Activated T-cell treated with anti-CD3 and anti-CD28 coated beads, Interleukin-2, amount 50 U/mL, for 24 hours (primary cell): Measurements from ENCODE around the gene EHD2.
"Not testable (repeated sequence)": the region's sequence is repeated elsewhere in the genome, so short reads cannot be mapped to it uniquely, and the experiment has no call there.

ENCODE experiments used
- DNase-seq: peaks from one replicate; pipeline ENCODE4 v3.0.0-alpha.2; 2020
- H3K27ac Mint-ChIP-seq: 2 replicates; pipeline ENCODE4 v1.8.0; 2020; ENCODE audit warnings: mild to moderate bottlenecking, mixed read lengths
- H3K27me3 Mint-ChIP-seq: 2 replicates; pipeline ENCODE4 v1.8.0; 2020; ENCODE audit warnings: mixed read lengths
- H3K36me3 Mint-ChIP-seq: 2 replicates; pipeline ENCODE4 v1.8.0; 2020; ENCODE audit warnings: low read depth, mixed read lengths
- H3K4me1 Mint-ChIP-seq: 2 replicates; pipeline ENCODE4 v1.8.0; 2020; ENCODE audit warnings: low read depth, mixed read lengths
- H3K4me3 Mint-ChIP-seq: 2 replicates; pipeline ENCODE4 v1.8.0; 2020; ENCODE audit warnings: mild to moderate bottlenecking, moderate library complexity, mixed read lengths
- H3K9me3 Mint-ChIP-seq: 2 replicates; pipeline ENCODE4 v1.8.0; 2020; ENCODE audit warnings: mixed read lengths

Gene EHD2

DNA sequence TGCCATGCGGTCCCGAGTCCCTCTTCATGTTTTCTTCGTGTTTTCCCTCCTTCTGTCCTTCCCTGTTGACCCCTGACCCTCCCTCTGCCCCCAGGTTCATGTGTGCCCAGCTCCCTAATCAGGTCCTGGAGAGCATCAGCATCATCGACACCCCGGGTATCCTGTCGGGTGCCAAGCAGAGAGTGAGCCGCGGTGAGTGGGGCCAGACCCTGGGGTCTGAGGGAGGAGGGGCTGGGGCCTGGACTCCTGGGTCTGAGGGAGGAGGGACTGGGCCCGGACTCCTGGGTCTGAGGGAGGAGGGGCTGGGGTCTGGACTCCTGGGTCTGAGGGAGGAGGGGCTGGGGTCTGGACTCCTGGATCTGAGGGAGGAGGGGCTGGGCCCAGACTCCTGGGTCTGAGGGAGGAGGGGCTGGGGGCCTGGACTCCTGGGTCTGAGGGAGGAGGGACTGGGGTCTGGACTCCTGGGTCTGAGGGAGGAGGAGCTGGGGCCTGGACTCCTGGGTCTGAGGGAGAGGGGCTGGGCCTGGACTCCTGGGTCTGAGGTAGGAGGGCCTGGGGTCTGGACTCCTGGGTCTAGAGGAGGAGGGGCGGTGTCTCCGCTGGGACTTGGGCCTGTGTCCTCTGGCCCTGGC lies 5.3 kb downstream of the EHD2 start:
- not testable (repeated sequence) for H3K4me1 Mint-ChIP-seq, H3K9me3 Mint-ChIP-seq, DNase-seq, H3K4me3 Mint-ChIP-seq, H3K27ac Mint-ChIP-seq, H3K36me3 Mint-ChIP-seq
- H3K27me3 Mint-ChIP-seq, result peaks cover 45% of the 10 kb centered on the region

DNA sequence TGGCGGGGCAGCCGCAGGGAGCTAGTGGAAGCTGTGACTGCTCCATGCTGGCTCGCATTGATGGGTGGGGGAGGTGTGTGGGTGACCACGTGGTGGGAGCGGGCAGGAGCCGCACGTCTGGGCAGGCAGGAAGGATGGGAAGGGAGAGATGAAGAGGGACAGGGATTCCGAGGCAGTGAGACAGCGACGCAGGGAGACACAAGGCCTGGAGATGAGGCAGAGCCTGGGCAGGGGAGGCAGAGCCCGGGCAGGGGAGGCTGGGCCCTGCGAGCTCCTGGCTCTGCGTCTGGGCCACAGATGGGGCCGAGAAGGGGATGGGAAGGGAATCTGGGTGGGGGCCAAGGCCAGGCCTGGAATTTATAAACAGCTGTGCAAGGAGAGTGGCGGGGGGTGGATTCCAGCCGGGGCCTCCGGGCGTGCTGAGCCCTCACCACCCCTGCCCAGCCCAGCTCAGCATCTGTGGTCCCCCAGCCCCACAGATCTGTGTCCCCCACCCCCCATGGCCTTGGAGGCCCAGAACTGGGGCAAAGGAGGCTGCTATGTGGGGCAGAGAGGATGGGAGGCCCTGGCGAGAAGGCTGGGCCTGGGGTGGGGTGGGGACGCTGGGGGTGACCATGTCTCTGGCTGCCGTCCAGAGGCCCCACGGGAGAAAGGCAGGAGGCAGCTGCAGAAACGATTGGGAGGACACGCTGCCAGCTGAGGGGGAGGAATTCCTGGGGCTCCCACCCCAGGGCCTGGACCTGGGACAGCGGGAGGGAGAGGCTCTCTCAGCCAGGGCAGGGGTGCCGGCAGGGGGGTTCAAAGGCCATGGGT lies 6.0 kb downstream of the EHD2 start:
- DNase-seq, result no peak
- Mint-ChIP-seq H3K4me1 (no peaks in the 10 kb centered on the region), H3K27ac (no peak overlapping the region), H3K36me3 (no peaks in the 10 kb centered on the region), H3K9me3 (no peaks in the 10 kb centered on the region), H3K4me3 (no peak overlapping the region), H3K27me3 (peaks cover 38% of the 10 kb centered on the region)

DNA sequence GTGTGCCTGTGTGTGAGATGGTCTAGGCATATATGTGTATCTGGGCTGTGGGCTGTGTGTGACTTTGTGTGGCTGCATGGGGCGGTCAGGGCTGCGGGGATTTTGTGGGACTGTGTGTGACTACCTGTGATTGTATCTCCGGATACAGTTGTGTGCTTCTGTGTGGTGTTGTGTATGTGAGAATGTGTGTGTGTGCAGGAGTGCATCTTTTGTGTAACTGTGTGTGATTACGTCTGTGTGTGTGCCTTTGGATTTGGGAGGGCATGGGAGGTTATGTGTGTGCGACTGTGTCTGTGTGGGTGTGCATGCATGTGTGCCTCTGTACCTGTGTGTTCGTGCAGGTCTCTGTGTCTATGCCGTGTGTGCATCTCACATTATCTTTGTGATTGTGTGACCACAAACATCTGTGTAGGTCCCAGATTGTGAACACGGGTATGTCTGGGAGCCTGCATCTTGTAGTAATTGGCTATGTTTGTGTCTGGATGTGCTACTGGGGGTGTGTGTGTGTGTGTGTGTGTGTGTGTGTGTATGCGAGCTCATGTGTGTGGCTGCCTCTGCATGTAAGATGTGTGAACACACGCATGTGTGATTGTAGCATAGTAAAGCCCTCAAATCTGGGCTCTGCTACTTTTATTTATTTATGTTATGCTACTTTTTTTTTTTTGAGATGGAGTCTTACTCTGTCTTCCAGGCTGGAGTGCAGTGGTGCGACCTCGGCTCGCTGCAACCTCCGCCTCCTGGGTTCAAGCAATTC lies 7.6 kb downstream of the EHD2 start:
- peaks cover 28% of the 10 kb centered on the region for H3K27me3 Mint-ChIP-seq
- no peaks in the 10 kb centered on the region for H3K4me1 Mint-ChIP-seq
- H3K27ac Mint-ChIP-seq, result no peak overlapping the region
- H3K36me3 Mint-ChIP-seq, result no peaks in the 10 kb centered on the region
- DNase-seq, result no peak
- no peaks in the 10 kb centered on the region for H3K9me3 Mint-ChIP-seq
- no peak overlapping the region for H3K4me3 Mint-ChIP-seq

DNA sequence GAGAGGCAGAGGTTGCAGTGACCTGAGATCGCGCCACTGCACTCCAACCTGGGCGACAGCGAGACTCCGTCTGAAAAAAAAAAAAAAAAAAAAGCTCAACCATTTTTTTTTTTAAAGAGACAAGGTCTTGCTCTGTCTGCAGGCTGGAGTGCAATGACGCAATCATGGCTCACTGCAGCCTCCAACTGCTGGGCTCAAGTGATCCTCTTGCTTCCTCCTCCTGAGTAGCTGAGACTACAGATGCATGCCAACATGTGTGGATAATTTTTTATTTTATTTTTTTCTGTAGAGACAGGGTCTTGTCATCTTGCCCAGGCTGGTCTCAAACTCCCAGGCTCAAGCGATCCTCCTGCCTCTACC lies 10.3 kb downstream of the EHD2 start:
- Mint-ChIP-seq H3K4me3 (no peak overlapping the region), H3K9me3 (no peaks in the 10 kb centered on the region), H3K36me3 (no peaks in the 10 kb centered on the region), H3K4me1 (peaks cover 2% of the 10 kb centered on the region), H3K27me3 (peaks cover 21% of the 10 kb centered on the region), H3K27ac (no peak overlapping the region)
- no peak for DNase-seq

DNA sequence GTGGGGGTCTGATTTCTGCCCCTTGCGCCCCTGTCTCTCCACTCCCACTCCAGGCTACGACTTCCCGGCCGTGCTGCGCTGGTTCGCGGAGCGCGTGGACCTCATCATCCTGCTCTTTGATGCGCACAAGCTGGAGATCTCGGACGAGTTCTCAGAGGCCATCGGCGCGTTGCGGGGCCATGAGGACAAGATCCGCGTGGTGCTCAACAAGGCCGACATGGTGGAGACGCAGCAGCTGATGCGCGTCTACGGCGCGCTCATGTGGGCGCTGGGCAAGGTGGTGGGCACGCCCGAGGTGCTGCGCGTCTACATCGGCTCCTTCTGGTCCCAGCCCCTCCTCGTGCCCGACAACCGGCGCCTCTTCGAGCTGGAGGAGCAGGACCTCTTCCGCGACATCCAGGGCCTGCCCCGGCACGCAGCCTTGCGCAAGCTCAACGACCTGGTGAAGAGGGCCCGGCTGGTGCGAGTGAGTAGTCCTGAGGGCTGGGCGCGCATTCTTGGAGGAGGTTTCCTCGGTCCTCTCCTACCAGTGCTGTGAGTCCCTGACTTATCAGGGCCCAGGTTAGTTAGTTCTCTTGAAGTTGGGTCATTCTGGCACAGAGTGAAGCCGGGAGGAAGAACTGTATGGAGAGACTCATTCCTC lies 12.7 kb downstream of the EHD2 start:
- Mint-ChIP-seq H3K4me3 (no peak overlapping the region), H3K4me1 (peaks cover 16% of the 10 kb centered on the region), H3K27ac (no peak overlapping the region), H3K36me3 (no peaks in the 10 kb centered on the region), H3K9me3 (no peaks in the 10 kb centered on the region), H3K27me3 (peaks cover 34% of the 10 kb centered on the region)
- no peak for DNase-seq

DNA sequence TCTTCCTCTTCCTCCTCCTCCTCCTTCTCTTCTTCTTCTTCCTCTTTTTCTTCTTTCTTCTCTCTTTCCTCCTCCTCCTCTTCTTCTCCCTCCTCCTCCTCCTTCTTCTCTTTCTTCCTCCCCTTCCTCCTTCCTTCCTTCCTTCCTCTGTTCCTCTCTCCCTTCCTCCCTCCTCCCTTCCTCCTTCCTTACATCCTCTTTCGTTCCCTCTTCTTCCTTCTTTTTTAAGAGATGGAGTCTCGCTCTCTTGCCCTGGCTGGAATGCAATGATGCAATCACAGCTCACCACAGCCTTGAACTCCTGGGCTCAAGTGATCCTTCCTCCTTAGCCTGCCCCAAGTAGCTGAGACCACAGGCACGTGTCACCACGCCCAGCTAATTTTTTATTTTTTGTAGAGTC lies 13.2 kb downstream of the EHD2 start:
- H3K27me3 Mint-ChIP-seq, result peaks cover 35% of the 10 kb centered on the region
- H3K4me1 Mint-ChIP-seq, result peaks cover 16% of the 10 kb centered on the region
- H3K4me3 Mint-ChIP-seq, result no peak overlapping the region
- no peak overlapping the region for H3K27ac Mint-ChIP-seq
- no peaks in the 10 kb centered on the region for H3K9me3 Mint-ChIP-seq
- H3K36me3 Mint-ChIP-seq, result no peaks in the 10 kb centered on the region
- no peak for DNase-seq

DNA sequence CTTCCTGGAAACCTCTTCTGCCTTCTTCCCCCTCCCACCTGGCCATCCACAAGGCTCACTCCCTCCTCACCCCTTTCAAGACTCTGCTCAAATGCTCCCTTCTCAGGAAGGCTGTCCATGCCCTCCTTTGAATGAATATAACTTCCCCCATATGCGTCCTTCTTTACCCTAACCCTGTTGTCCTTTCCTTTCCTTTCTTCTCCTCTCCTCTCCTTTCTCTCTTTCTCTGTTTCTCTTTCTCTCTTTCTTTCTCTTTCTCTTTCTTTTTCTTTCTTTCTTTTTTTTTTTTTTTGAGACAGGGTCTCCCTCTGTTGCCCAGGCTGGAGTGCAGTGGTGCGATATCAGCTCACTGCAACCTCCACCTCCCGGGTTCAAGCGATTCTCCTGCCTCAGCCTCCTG lies 15.1 kb downstream of the EHD2 start:
- Mint-ChIP-seq H3K4me1 (peaks cover 16% of the 10 kb centered on the region), H3K27me3 (peaks cover 30% of the 10 kb centered on the region)
- not testable (repeated sequence) for H3K27ac Mint-ChIP-seq, H3K9me3 Mint-ChIP-seq, DNase-seq, H3K36me3 Mint-ChIP-seq, H3K4me3 Mint-ChIP-seq

DNA sequence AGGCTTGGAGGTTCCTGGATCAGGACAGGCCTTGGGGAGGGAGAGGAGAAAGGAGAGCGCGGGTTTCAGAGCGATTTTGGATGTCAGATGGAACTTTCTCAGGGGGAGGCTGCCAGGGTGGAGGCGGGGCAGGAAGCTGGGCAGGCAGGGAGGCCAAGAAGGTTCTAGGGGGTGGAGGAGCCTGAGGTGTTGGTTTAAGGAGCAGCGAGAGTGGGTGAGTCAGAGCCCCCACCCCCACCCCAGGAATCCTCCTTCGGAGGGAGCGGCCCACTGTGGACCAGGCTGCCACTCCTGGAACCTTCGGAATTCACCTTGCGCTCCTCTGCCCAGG lies 16.2 kb downstream of the EHD2 start:
- Mint-ChIP-seq H3K9me3 (no peaks in the 10 kb centered on the region), H3K36me3 (no peaks in the 10 kb centered on the region), H3K27me3 (peaks cover 30% of the 10 kb centered on the region), H3K4me3 (peak overlapping the region; percentile 70), H3K27ac (no peak overlapping the region), H3K4me1 (peaks cover 16% of the 10 kb centered on the region)
- no peak for DNase-seq

DNA sequence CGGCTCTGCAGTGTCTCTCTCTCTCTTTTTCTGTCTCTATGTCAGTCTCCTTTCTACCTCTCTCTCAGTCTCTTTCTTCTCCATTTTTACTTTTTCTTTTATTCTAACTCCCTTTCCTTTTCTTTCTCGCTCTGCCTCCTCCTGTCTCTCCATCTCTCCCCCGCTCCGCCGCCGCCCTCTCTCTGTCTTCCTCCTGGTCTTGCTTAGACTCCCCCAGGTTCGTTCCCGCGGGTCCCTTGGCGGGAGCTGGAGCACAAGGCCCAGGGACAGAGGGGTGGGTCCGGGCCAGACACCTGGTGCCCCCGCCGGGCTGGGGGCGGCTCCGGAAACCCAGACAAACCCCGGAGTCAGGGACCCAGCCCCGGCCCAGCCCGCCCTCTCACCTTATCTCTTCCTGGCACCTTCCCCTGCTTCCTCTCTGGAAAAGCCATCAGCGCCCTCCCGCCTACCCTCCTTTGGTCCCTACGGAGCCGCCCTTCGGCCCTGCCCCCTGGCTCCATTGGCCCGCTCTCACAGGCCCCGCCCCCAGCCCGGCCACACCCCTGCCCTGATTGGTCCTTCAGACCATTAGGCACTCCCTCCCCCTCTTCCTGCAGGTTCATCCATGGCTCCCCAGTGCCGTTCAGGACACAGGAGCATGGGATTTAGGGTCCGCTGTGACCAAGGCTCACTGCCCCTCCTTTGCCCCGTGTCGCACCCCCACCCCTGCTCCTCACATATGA lies 16.7 kb downstream of the EHD2 start:
- DNase-seq, result peak; percentile 69
- Mint-ChIP-seq H3K27me3 (peaks cover 28% of the 10 kb centered on the region), H3K4me3 (peak overlapping the region; percentile 70), H3K36me3 (no peaks in the 10 kb centered on the region), H3K4me1 (peaks cover 16% of the 10 kb centered on the region), H3K9me3 (no peaks in the 10 kb centered on the region), H3K27ac (no peak overlapping the region)

DNA sequence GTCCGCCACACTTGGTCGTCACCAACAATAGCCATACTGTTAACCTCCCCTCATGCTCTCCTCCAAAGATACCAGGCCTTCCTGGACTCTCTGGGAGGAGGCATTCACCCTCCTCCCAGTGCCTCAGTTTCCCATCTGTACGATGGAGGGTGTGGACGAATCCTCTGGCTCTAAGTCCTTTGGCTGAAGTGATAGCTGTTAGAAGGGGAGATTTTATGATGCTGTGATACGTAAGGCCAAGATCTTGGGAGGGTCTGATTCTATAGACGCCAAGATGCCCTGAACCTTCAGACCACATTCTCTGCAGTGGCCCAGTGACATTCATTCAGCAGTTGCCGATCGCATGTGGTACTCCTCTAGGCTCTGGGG lies 17.3 kb downstream of the EHD2 start:
- Mint-ChIP-seq H3K27ac (no peak overlapping the region), H3K9me3 (no peaks in the 10 kb centered on the region), H3K36me3 (no peaks in the 10 kb centered on the region), H3K4me1 (peaks cover 16% of the 10 kb centered on the region), H3K4me3 (peak overlapping the region; percentile 70), H3K27me3 (peaks cover 27% of the 10 kb centered on the region)
- no peak for DNase-seq

DNA sequence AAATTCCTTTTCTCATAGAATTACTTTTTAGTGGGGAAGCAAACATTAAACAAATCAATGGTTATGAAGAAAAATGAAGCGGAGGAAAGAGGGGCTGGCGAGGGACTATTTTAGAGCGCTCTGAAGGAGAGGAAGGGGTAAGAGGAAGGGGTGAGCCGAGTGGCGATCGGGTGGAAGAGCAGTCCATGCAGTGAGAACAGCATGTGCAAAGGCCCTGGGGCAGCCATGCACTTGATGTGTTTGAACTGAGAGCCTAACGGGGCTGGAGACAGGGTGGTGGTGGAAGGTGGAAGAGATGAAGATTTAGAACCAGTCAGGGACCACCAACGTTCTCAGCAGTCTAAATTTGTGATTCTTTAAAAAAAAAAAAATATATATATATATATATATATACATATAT lies 17.7 kb downstream of the EHD2 start:
- DNase-seq, result no peak
- no peak overlapping the region for H3K4me3 Mint-ChIP-seq
- H3K36me3 Mint-ChIP-seq, result no peaks in the 10 kb centered on the region
- peaks cover 16% of the 10 kb centered on the region for H3K4me1 Mint-ChIP-seq
- no peaks in the 10 kb centered on the region for H3K9me3 Mint-ChIP-seq
- no peak overlapping the region for H3K27ac Mint-ChIP-seq
- peaks cover 27% of the 10 kb centered on the region for H3K27me3 Mint-ChIP-seq

DNA sequence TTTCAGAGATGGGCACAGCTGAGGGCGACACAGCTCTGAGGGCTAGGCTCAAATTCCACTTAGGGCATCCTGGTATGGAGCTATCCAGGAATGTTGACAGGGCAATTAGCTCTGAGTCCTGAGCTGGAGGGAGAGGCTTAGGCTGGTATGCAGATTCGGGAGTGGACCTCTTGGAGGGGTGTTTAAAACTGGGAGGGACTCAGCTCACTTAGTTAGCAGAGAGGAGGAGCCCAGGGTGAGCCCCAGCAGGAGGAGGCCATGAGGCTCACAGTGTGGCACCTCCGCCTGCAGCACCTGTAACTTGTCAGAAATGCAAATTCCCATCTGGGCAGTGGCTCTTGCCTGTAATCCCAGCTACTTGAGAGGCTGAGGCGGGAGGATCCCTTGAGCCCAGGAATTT lies 21.9 kb downstream of the EHD2 start:
- Mint-ChIP-seq H3K4me1 (peaks cover 3% of the 10 kb centered on the region), H3K27me3 (peaks cover 9% of the 10 kb centered on the region), H3K4me3 (no peak overlapping the region), H3K36me3 (no peaks in the 10 kb centered on the region), H3K27ac (no peak overlapping the region), H3K9me3 (no peaks in the 10 kb centered on the region)
- no peak for DNase-seq

DNA sequence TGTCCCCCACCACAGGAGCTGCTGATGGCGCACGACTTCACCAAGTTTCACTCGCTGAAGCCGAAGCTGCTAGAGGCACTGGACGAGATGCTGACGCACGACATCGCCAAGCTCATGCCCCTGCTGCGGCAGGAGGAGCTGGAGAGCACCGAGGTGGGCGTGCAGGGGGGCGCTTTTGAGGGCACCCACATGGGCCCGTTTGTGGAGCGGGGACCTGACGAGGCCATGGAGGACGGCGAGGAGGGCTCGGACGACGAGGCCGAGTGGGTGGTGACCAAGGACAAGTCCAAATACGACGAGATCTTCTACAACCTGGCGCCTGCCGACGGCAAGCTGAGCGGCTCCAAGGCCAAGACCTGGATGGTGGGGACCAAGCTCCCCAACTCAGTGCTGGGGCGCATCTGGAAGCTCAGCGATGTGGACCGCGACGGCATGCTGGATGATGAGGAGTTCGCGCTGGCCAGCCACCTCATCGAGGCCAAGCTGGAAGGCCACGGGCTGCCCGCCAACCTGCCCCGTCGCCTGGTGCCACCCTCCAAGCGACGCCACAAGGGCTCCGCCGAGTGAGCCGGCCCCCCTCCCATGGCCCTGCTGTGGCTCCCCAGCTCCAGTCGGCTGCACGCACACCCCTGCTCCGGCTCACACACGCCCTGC lies 27.8 kb downstream of the EHD2 start:
- DNase-seq, result no peak
- no peaks in the 10 kb centered on the region for H3K27me3 Mint-ChIP-seq
- no peaks in the 10 kb centered on the region for H3K9me3 Mint-ChIP-seq
- H3K4me3 Mint-ChIP-seq, result no peak overlapping the region
- peaks cover 6% of the 10 kb centered on the region for H3K36me3 Mint-ChIP-seq
- H3K27ac Mint-ChIP-seq, result no peak overlapping the region
- peaks cover 28% of the 10 kb centered on the region for H3K4me1 Mint-ChIP-seq

DNA sequence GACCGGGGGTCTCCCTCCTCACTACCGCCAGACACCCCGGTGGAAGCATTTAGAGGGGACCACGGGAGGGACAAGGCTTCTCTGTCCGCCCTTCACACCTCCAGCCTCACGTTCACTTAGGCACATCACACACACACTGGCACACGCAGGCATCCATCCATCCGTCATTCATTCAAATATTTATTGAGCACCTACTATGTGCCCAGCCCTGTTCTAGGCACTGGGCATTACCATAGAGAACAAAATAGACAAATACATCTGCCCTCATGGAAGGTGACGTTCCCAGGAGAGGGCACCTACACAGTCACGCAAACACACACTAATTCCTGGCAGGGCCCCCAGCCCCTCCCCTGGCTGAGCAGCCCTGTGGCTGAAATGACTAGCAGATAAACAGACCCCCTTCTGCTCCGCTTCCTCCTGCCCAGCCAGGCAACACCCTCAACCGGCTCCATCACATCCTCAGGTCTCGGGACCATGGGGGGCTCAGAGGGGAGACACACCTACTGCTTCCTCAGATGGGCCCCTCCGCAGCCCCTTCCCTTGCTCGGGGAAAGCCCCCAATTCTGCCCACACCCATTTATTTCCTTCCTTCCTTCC lies 28.4 kb downstream of the EHD2 start:
- H3K4me3 Mint-ChIP-seq, result no peak overlapping the region
- H3K36me3 Mint-ChIP-seq, result peaks cover 10% of the 10 kb centered on the region
- H3K9me3 Mint-ChIP-seq, result no peaks in the 10 kb centered on the region
- no peaks in the 10 kb centered on the region for H3K27me3 Mint-ChIP-seq
- H3K27ac Mint-ChIP-seq, result no peak overlapping the region
- no peak for DNase-seq
- H3K4me1 Mint-ChIP-seq, result peaks cover 29% of the 10 kb centered on the region
